ENCODE results near the gene BIRC2. TPM values are rescaled to one million over a fixed set of nuclear protein-coding genes. Genes with fewer than 3 reads are reported as not detected.

The BIRC2 gene
- polyA plus RNA-seq, 1 of the 3 experiments (the other 2 are of a cell fraction), result 20.1 TPM

- H3K9ac ChIP-seq, result peak overlapping the region; percentile 39
- peak overlapping the region in 1 of 2 experiments; percentile 41; a peak in 1 of 4 replicates for H3K27ac ChIP-seq (ENCODE audit: low read depth in 2 of 2, low read length in 1 of 2)
- POLR2A ChIA-PET, result no interaction called here
Observed at GRCh38 chr11:102317768-102318103, 29.3 kb upstream of the BIRC2 start.

GRCh38 chr11:102318469-102318868, 28.5 kb upstream of the BIRC2 start:
- 93% methylated on average over 1 of the region's 1 CpG for WGBS (ENCODE audit: low lambda C conversion rate)
- Histone ChIP-seq H3K9me2 (no peaks in the 10 kb centered on the region), H4K20me1 (ENCODE audit: insufficient read depth) (no peaks in the 10 kb centered on the region), H3K9me3 (no peaks in the 10 kb centered on the region), H3K27ac (ENCODE audit: low read depth in 2 of 2, low read length in 1 of 2) (no peak overlapping the region), H3K4me2 (peak overlapping the region; percentile 90; the same call in 1 of the 2 replicates), H3K9ac (no peak overlapping the region), H2AFZ (ENCODE audit: low read depth) (no peak overlapping the region), H3K27me3 (ENCODE audit: insufficient read depth) (no peaks in the 10 kb centered on the region), H3K79me2 (ENCODE audit: insufficient read depth) (peaks cover 3% of the 10 kb centered on the region; the same call in 1 of the 2 replicates), H3K4me1 (ENCODE audit: control insufficient read depth in 1 of 2, insufficient read depth in 2 of 2, low read depth in 1 of 2, low read length in 1 of 2) (peaks cover 8 to 17% of the 10 kb centered on the region in 2 experiments; a peak in 3 of 4 replicates), H3K4me3 (ENCODE audit: low read depth in 2 of 2, low read length in 1 of 2) (no peak overlapping the region; a peak in 1 of 4 replicates), H3K36me3 (replicated peaks in 1 of 2; ENCODE audit: control insufficient read depth in 1 of 2, insufficient read depth in 2 of 2, low read length in 1 of 2) (no peaks in the 10 kb centered on the region), H3F3A (replicated peaks; ENCODE audit: insufficient read depth) (peaks cover 29% of the 10 kb centered on the region)
- no peak for DNase-seq
- POLR2A ChIA-PET, result no interaction called here
- CTCF ChIA-PET, result interaction anchor here (0.6 to 1.9 kb wide), 6 partner anchors 11 to 72 kb away, joined by 3 to 7 read pairs (median 4); no protein-coding TSS in a partner anchor
- TF ChIP-seq FOSL2 (IDR thresholded peaks at IDR 0.05; ENCODE audit: borderline replicate concordance, low read depth), result no peak
- TF ChIP-seq RXRA (IDR thresholded peaks at IDR 0.05; ENCODE audit: borderline replicate concordance, low read depth), result no peak
- no peak for TF ChIP-seq ZBTB33 (IDR thresholded peaks at IDR 0.05; ENCODE audit: borderline replicate concordance, low read depth)
- no peak for TF ChIP-seq MEF2A (IDR thresholded peaks at IDR 0.05; ENCODE audit: borderline replicate concordance, low read depth)
- no peak for TF ChIP-seq RCOR1 (IDR thresholded peaks at IDR 0.05; ENCODE audit: low read length)
- no peak for TF ChIP-seq POLR2AphosphoS5 (IDR thresholded peaks at IDR 0.05; ENCODE audit: low read depth, low read length)
- TF ChIP-seq NFIC (IDR thresholded peaks at IDR 0.05; ENCODE audit: borderline replicate concordance), result no peak
- TF ChIP-seq RAD21 (IDR thresholded peaks at IDR 0.05; ENCODE audit: low read length), result no peak

More at GRCh38 chr11:102317768-102318103, 29.3 kb upstream of the BIRC2 start:
- H3K9me2 ChIP-seq, result no peaks in the 10 kb centered on the region
- CTCF ChIA-PET, result interaction anchor here (0.6 to 1.9 kb wide), 6 partner anchors 10 to 73 kb away, joined by 3 to 7 read pairs (median 4); no protein-coding TSS in a partner anchor
- no peaks in the 10 kb centered on the region for H3K27me3 ChIP-seq (ENCODE audit: insufficient read depth)
- H3K79me2 ChIP-seq (ENCODE audit: insufficient read depth), result peaks cover 3% of the 10 kb centered on the region; the same call in 1 of the 2 replicates
- peak overlapping the region; percentile 52 to 66 for H3K4me3 ChIP-seq (ENCODE audit: low read depth in 2 of 2, low read length in 1 of 2)
- 49% methylated on average over 7 of the region's 7 CpGs for WGBS (ENCODE audit: low lambda C conversion rate)
- no peaks in the 10 kb centered on the region for H3K36me3 ChIP-seq (replicated peaks in 1 of 2; ENCODE audit: control insufficient read depth in 1 of 2, insufficient read depth in 2 of 2, low read length in 1 of 2)
- no peaks in the 10 kb centered on the region for H3K9me3 ChIP-seq
- TF ChIP-seq CTCF (IDR thresholded peaks at IDR 0.05), result no peak
- TF ChIP-seq PBX3 (IDR thresholded peaks at IDR 0.05), result no peak
- TF ChIP-seq MAX (IDR thresholded peaks at IDR 0.05; ENCODE audit: low read depth), result no peak
- H4K20me1 ChIP-seq (ENCODE audit: insufficient read depth), result no peaks in the 10 kb centered on the region
- peaks cover 8 to 16% of the 10 kb centered on the region in 2 experiments; a peak in 3 of 4 replicates for H3K4me1 ChIP-seq (ENCODE audit: control insufficient read depth in 1 of 2, insufficient read depth in 2 of 2, low read depth in 1 of 2, low read length in 1 of 2)
- no peak for DNase-seq
- H3F3A ChIP-seq (replicated peaks; ENCODE audit: insufficient read depth), result peaks cover 22% of the 10 kb centered on the region
- peak overlapping the region; percentile 78 for H2AFZ ChIP-seq (ENCODE audit: low read depth)
- peak overlapping the region; percentile 90 for H3K4me2 ChIP-seq
